Mucosa of stomach (tissue), 1 donor: ENCODE measurements around the gene COTL1.
A peak's percentile ranks its signal among the peaks of the same experiment; 100 is the strongest.

Experiments
- H3K27me3 ChIP-seq: one replicate; pipeline ENCODE4 v1.7.0; 2013; ENCODE audit warnings: mild to moderate bottlenecking, low read length; ENCODE audit not compliant: control insufficient read depth, insufficient read depth
- H3K36me3 ChIP-seq: one replicate; pipeline ENCODE4 v1.7.0; 2013; ENCODE audit warnings: low read length; ENCODE audit not compliant: control insufficient read depth, insufficient read depth
- H3K4me1 ChIP-seq: one replicate; pipeline ENCODE4 v1.7.0; 2013; ENCODE audit warnings: mild to moderate bottlenecking, low read length; ENCODE audit not compliant: control insufficient read depth, insufficient read depth
- H3K4me3 ChIP-seq: one replicate; pipeline ENCODE4 v1.7.0; 2013; ENCODE audit warnings: low read length
- H3K9ac ChIP-seq: one replicate; pipeline ENCODE4 v1.7.0; 2013; ENCODE audit warnings: mild to moderate bottlenecking, low read length, moderate library complexity
- H3K9me3 ChIP-seq: one replicate; pipeline ENCODE4 v1.7.0; 2013; ENCODE audit warnings: mild to moderate bottlenecking, low read length, moderate library complexity; ENCODE audit not compliant: control insufficient read depth
- donor health status: Pancreatic carcinoma.

Gene COTL1

DNA sequence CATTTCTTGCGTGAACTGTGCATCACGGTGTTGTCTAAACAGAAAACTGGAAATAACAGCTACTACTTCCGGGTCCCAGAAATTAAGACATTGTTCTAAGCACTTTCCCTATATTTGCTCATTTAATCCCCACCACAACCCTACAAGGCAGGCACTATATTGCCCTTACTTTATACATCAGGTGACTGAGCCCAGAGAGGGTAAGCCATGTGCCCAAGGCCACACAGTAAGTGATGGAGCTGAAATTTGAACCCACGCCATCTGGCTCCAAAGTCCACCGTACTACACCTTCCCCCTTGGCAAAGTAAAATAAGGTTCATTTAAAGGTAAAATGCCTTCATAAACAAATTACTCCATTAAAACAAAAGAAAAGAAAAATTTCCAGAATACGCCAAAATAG lies 33.2 kb downstream of the COTL1 start:
- Histone ChIP-seq H3K4me1 (peaks cover 6% of the 10 kb centered on the region), H3K36me3 (peaks cover under 1% of the 10 kb centered on the region), H3K9me3 (no peaks in the 10 kb centered on the region), H3K9ac (no peak overlapping the region), H3K27me3 (no peaks in the 10 kb centered on the region), H3K4me3 (no peak overlapping the region)

DNA sequence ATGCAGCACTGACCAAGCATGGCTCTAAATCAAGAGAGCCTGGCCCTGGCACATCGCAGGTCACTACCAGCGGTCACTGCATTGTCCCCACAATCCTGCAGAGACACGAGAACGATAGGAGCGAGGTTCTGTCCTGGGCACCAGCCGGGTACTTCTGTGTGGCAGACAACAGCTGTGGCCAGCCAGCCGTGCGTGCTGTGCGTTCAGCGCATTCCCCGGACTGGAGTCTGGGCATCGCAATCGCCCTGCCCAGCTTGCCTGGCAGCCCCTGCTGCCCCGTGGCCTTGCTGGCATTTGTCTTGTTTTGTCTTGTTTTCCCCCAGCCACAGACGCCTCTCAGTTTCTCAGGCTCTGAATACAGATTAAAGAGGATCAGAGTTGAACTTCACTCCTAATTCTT lies 33.9 kb downstream of the COTL1 start:
- Histone ChIP-seq H3K4me3 (no peak overlapping the region), H3K36me3 (no peaks in the 10 kb centered on the region), H3K9me3 (no peaks in the 10 kb centered on the region), H3K4me1 (peaks cover 10% of the 10 kb centered on the region), H3K27me3 (no peaks in the 10 kb centered on the region), H3K9ac (no peak overlapping the region)

DNA sequence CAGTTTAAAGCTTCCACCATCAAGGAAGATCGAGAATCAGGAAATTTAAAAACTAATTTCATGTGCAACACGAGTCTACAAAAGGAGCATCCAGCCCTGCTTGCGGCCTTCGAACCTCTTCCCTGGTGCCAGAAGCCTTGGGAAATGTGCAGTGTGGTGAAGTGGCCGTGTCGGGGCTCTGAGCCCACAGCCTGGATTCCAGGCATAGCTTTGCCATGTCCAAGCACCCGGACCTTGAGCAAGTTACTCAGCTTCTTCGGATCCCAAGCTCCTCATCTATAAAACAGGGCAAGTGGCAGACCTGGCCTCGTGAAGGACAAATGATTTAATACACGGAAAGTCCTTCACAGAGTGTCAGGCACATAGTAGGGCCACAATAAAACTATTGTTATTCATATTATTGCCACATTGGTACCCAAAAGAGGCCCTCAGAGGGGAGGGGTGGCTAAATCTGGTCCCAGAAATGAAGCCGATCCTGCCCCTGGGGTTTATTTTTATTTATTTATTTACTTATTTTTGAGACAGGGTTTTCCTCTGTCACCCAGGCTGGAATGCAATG lies 34.8 kb downstream of the COTL1 start:
- Histone ChIP-seq H3K9ac (no peak overlapping the region), H3K9me3 (no peaks in the 10 kb centered on the region), H3K4me1 (peaks cover 17% of the 10 kb centered on the region), H3K4me3 (no peak overlapping the region), H3K36me3 (no peaks in the 10 kb centered on the region), H3K27me3 (no peaks in the 10 kb centered on the region)

DNA sequence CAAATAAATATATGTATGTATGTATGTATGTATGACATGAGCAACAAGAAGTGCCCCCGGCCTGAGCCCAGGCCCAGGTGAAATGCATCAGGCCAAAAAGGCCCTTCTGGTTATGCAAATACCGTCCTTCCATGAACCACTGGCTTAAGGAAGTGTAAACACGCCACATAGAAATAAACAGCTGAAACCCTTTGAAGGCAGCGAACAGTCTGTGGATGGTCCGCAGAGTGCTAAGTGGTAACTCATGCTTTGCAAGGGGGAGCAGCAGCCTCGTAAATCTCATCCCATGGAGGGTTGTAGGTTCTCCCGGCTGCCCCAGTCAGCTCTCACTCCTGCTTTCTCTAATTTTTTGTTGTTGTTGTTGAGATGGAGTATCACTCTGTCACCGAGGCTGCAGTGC lies 36.7 kb downstream of the COTL1 start:
- no peak overlapping the region for H3K4me3 ChIP-seq
- no peaks in the 10 kb centered on the region for H3K36me3 ChIP-seq
- peaks cover 32% of the 10 kb centered on the region for H3K4me1 ChIP-seq
- H3K9ac ChIP-seq = no peak overlapping the region
- H3K9me3 ChIP-seq = no peaks in the 10 kb centered on the region
- H3K27me3 ChIP-seq = no peaks in the 10 kb centered on the region

DNA sequence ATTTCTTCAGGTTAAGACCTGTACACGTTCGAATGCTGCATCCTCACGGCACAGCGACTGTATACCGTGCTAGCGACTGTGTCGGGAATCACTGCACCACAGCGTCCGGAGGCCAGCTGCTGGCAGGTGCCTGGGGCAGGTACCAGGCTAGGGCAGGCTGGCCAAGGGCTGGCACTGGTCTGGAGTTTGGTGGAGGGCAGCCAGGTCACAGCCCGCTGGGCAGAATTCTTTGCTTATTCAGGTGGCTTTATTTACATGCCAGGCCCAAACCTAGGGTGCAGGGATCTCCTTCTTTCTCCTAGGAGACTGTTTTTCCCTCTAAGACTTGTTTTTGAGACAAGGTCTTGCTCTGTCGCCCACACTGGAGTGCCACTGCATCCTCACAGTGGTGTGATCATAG lies 37.9 kb downstream of the COTL1 start:
- Histone ChIP-seq H3K36me3 (no peaks in the 10 kb centered on the region), H3K9ac (no peak overlapping the region), H3K4me1 (peaks cover 32% of the 10 kb centered on the region), H3K27me3 (no peaks in the 10 kb centered on the region), H3K4me3 (no peak overlapping the region), H3K9me3 (no peaks in the 10 kb centered on the region)

DNA sequence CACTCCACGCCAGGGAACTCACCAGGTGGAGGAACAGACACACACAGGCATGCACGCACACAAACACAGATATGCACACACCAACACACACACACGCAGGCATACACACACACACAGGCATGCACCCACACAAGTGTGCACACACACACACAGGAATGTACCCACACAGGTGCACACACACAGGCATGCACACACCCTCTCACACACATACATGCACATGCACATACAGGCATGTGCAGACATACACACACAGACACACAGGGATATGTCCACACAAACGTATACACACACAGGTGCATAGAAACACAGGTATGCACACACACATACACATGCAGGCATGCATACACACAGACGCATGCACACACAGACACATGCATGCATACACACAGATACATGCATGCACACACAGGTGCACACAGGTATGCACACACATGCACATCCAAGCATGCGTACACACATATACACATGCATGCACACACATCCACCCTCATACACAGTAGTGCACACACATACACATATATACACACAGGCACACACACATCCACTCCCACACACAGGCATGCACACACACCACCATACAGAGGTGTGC lies 39.2 kb downstream of the COTL1 start:
- no peak overlapping the region for H3K4me3 ChIP-seq
- H3K9ac ChIP-seq = no peak overlapping the region
- H3K9me3 ChIP-seq = no peaks in the 10 kb centered on the region
- H3K4me1 ChIP-seq = peaks cover 32% of the 10 kb centered on the region
- H3K27me3 ChIP-seq = no peaks in the 10 kb centered on the region
- no peaks in the 10 kb centered on the region for H3K36me3 ChIP-seq

DNA sequence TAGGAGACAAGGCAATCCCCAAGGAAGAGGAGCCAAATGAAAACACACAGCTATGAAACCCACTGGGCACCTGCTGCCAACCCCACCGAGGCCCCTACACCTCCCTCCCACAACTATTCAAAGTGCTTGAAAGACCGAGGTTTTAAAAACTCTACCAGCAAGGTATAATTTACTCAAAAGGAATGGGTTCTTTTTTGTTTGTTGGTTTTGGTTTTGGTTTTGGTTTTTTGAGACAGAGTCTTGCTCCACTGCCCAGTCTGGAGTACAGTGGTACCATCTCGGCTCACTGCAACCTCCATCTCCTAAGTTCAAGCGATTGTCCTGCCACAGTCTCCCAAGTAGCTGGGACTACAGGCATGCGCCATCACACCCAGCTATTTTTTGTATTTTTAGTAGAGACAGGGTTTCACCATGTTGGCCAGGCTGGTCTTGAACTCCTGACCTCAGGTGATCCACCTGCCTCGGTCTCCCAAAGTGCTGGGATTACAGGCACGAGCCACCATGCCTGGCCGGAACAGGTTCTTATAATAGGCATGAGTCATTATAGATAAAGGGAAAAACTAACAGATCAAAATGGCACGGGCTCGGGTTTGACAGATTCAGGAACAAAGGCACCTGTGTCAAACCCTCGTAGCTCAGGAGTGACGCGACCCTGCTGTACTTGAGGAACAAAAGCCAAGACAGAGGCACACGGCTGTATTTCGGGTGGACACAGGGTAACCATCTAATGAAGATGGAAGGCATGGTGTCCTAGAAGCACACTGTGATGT lies 40.7 kb downstream of the COTL1 start:
- H3K4me1 ChIP-seq = peaks cover 32% of the 10 kb centered on the region

DNA sequence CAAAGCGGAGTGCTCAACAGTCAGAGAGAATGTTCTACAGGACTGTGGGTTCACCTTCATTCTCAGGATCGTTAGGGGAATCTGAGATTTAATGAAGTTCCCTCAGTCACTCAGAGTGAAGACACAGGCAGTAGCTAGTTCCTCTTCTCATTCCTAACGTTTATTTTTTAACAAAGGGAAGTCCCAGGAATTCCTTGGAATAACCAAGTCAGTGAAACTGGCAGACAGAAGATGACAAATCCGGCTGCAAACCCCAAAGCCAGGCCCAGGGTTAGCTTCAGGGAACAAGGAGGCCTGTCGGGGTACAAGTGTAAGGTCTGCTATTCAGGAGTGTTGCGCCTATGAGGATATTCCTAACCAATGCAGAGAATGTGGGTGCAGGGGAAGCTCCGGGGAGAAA lies 42.0 kb downstream of the COTL1 start:
- no peaks in the 10 kb centered on the region for H3K36me3 ChIP-seq

More for the DNA sequence above, 40.7 kb downstream of the COTL1 start:
- Histone ChIP-seq H3K27me3 (no peaks in the 10 kb centered on the region), H3K9ac (peak overlapping the region; percentile 58), H3K36me3 (no peaks in the 10 kb centered on the region), H3K9me3 (no peaks in the 10 kb centered on the region), H3K4me3 (no peak overlapping the region)

DNA sequence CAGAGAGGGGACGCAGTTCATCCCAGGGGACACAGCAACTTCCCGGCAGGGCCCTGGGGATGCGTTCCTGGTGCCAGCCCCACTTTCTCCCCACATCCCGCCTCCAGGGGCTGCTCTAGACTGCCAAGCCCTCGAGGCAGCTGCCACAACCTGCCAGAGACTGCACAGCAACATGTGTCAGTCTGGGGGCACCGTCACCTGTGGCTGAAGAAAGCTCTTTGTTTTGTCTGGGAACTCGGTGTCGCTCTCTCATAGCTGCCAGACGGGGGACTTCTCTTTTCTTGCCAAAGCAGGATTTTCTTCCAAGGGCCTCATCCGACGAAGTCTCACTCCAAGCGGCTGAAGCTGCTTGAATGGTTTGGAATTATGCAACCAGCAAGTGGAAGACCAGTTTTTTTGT lies 43.7 kb downstream of the COTL1 start:
- Histone ChIP-seq H3K9me3 (no peaks in the 10 kb centered on the region), H3K27me3 (no peaks in the 10 kb centered on the region), H3K4me1 (peaks cover 47% of the 10 kb centered on the region), H3K4me3 (no peak overlapping the region), H3K9ac (no peak overlapping the region), H3K36me3 (no peaks in the 10 kb centered on the region)

More for the DNA sequence above, 42.0 kb downstream of the COTL1 start:
- Histone ChIP-seq H3K4me1 (peaks cover 45% of the 10 kb centered on the region), H3K27me3 (no peaks in the 10 kb centered on the region), H3K9me3 (no peaks in the 10 kb centered on the region), H3K9ac (no peak overlapping the region), H3K4me3 (no peak overlapping the region)

DNA sequence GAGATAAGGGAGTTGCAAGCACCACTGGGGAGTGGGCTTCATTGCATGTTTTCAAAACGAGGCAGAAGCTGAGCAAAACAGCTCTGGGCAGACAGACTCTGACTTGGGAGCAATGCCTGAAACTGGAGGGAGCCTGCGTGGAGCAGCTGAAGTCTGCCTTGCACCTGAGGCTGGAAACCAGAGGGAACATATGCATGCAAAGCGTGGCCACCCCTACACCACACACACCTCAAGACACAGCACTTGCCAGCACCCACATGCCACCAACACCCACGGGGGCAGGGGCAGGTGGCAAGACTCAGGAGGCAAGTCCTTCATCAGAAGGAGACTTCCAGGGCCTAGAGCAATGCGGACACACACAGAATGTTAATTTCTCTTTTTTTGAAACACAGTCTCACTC lies 45.8 kb downstream of the COTL1 start:
- Histone ChIP-seq H3K36me3 (no peaks in the 10 kb centered on the region), H3K9me3 (no peaks in the 10 kb centered on the region), H3K4me1 (peaks cover 47% of the 10 kb centered on the region)

DNA sequence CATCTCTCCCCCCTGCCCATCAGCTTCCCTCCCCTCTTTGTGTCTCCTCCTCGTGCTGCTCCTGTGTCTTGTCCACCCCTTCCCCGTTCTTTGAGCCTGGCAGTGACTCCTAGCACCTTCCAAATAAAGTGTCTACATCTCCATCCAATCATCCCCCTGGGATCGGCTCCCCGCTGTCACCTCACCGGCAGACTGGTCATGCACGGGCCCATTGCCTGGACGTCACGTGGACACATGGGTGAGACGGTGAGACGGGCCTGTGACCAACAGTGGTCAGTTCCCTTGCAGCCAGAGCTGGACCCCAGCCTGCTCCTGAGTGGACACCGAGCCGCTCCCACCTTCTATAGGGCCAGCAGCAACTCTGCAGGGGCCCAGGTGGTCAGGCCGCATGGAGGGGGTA lies 46.4 kb downstream of the COTL1 start:
- no peak overlapping the region for H3K4me3 ChIP-seq
- no peaks in the 10 kb centered on the region for H3K36me3 ChIP-seq
- no peaks in the 10 kb centered on the region for H3K27me3 ChIP-seq
- peaks cover 42% of the 10 kb centered on the region for H3K4me1 ChIP-seq
- no peak overlapping the region for H3K9ac ChIP-seq
- H3K9me3 ChIP-seq = no peaks in the 10 kb centered on the region

More for the DNA sequence above, 45.8 kb downstream of the COTL1 start:
- Histone ChIP-seq H3K27me3 (no peaks in the 10 kb centered on the region), H3K4me3 (no peak overlapping the region), H3K9ac (no peak overlapping the region)

DNA sequence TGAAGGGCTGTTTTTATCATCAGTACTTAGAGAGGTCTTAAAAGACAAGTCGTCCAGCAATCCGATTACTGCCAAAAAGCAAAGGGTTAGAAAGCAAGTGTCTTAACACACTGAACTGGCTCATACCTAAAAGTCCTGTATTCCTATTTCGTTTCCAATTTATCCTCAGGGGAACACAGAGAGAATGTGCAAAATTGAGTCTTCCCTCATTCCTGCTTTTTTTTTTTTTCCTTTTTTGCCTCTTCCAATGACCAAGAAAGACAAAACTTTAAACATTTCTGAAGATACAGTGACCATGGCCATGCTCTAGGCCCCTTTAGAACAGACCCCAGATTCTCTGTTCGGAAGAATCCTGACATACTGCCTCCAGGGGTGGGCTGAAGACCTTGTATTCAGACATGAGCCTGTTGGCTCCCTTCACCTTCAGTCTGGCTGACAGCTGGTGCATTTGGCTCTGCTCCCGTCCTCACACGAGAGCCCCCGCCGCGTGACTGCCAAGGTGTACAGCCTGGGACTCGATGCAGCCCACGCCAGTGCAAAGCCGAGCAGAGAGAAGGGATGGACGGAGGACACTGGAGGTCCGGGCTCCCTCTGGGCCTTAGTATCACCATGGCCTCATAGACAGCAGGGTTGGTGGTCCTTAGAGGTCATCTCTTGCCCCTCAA lies 47.0 kb downstream of the COTL1 start:
- Histone ChIP-seq H3K36me3 (no peaks in the 10 kb centered on the region), H3K4me1 (peaks cover 45% of the 10 kb centered on the region), H3K9ac (no peak overlapping the region), H3K9me3 (no peaks in the 10 kb centered on the region), H3K27me3 (no peaks in the 10 kb centered on the region), H3K4me3 (no peak overlapping the region)
